ENCODE measurements around the gene TSSK6.

Gene TSSK6

DNA sequence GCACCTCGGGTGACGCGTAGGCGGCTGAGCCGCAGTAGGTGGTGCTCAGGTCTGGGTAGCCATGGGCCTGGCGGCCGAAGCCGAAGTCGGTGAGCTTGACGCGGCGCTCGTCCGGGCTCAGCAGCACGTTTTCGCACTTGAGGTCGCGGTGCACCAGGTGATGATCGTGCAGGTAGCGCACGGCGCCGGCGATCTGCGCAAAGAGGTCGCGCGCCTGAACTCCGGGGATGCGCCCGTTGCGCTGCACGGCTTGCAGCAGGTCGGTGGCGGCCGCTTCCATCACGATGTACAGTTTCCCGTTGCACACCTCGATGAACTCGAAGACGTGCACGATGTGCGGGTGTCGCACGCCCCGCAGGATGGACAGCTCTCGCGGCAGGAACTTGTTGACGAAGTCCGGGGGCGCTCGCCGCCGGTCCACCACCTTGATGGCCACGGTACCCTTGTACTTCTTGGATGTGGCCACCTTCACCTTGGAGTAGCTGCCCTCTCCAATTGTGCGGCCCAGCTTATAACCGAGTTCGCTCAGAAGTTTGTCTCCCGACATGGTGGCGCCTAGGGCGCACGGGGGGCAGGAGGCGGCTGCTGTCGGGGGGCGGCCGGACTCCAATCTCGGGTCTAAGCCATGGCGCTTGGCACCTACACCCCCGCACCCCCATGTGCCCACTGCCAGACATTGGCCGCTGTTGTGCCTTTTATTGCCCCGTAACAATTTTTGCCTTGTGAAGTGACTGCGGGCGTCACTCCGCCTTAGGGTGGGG, at the start of gene TSSK6:
Gene TSSK6, minus strand, starts transcription at position 668 of the 761 bp plus-strand sequence. Its CDS starts 121 bp downstream, at position 547.
- no peak for DNase-seq

GRCh38 chr19:19563348-19563848, 48.0 kb upstream of the TSSK6 start:
- no peak for DNase-seq

- no peak for DNase-seq
These were observed 47.5 kb upstream of the TSSK6 start for GRCh38 chr19:19562665-19563347.

GRCh38 chr19:19561946-19562664, 46.8 kb upstream of the TSSK6 start:
- DNase-seq, result no peak

DNA sequence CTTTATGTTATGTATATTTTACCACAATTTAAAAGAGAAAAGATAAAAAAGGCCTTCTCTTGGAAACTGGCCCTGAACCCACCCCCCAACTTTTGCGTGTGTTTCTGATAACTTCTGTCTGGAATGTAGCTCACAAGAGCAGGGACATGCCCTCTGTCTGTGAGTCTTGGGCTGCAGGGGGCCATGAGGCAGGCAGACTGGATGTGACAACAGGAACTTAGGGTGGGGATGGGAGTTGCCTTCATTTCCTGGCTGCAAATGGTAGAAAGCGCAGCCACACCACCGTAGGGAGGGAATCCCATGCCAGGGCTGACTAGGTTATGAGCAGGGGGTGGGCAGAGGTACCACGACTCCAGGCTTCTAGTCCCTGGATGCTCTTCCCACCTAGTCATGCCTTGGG, 44.6 kb upstream of the TSSK6 start:
- no peak for DNase-seq

- DNase-seq, result no peak
These were observed 43.3 kb upstream of the TSSK6 start for GRCh38 chr19:19558636-19559035.

GRCh38 chr19:19558055-19558454, 42.7 kb upstream of the TSSK6 start:
- DNase-seq, result no peak

GRCh38 chr19:19554074-19555023, 39.0 kb upstream of the TSSK6 start:
- DNase-seq, result peak; percentile 79

GRCh38 chr19:19553670-19554069, 38.3 kb upstream of the TSSK6 start:
- no peak for DNase-seq

DNA sequence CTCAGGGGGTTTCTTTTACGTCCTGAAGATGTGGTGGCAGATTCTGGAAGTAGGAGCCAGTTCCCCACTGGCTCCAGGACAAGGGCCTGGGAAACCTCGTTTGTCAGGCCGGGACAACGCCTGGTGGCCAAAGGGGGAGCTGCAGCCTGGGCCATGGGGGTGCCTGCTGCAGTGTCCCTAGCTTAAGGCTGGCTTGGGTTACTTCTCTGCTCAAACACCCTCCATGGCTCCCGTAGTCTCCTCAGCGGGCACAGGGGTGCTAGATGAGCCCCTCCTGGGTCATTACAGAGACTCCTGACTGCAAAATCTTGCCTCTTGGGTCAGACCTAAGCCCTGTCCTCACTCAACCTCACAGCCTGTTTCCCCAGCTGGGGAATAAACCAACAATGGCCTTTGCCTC, 37.5 kb upstream of the TSSK6 start:
- DNase-seq, result peak; percentile 94

GRCh38 chr19:19551853-19552192, 36.5 kb upstream of the TSSK6 start:
- DNase-seq, result no peak

DNA sequence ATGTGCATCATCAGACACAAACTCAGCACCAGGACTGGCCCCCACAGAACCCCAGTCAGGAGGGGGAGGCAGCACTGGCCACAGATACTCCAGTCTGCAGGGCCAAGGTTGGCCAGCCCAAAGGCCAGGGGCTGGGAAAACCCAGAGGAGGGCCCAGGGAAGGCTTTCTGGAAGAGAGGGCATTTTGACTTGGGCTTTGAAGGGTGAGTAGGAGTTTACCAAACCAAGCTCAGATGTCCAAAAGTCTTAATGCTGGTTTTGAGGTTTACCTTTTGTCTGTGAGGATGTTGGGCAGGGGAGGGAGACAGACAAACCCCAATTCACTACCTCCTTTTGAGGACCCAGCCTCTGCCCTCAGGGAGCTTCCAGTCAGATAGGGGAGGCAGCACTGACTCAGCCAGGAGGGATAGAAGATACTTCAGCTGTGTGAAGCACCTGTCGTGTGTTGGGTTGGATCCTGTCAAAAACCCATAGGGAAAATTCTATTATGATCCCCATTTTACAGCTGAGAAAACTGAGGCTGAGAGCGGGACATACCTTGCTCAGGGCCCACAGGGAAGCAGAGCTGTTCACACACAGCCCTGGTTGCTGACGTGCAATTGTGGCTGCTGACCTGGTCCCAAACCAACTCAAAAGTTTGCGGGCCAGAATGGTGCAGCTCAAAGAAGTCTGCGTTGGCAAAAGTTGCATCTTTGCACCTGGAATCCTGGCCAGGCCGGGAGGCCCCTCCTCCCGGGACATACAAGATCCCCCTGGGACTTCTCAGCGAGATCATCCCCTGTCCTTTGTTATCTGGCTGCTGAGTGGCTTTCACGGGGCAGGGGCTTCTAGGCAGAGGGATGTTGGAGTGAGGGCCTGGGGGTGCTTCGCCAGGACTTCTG, 35.9 kb upstream of the TSSK6 start:
- no peak for DNase-seq

GRCh38 chr19:19550485-19550929, 35.2 kb upstream of the TSSK6 start:
- no peak for DNase-seq

DNA sequence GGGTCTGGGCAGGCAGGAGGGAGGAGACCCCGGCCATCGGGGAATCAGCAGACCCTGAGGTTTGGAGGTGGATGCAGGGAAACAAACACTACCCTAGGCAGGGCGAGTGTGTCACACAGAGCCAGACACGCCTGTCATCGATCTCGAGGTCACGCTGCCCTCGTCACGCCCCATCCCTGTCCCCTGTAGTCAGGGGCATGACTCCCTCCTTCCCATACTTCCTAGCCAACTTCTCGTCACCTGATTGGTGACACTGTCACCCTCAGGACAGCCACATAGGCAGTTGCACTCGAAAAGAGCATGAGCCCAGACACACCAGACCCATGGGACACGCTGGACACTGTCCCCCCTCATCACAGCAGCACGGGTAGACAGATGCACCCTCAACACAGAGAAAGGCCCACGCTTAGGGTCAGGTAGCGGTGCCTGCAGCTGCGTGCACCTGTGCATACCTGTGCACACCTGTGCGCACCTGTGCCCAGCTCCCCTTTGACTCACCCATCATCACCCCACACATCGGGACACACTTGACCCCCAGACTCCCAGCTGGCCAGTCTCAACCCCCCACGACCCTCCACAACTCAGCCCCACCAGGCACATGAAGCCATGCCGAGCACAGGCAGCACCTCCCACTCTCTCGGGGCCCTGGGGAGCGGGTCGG, 34.6 kb upstream of the TSSK6 start:
- DNase-seq, result no peak

DNA sequence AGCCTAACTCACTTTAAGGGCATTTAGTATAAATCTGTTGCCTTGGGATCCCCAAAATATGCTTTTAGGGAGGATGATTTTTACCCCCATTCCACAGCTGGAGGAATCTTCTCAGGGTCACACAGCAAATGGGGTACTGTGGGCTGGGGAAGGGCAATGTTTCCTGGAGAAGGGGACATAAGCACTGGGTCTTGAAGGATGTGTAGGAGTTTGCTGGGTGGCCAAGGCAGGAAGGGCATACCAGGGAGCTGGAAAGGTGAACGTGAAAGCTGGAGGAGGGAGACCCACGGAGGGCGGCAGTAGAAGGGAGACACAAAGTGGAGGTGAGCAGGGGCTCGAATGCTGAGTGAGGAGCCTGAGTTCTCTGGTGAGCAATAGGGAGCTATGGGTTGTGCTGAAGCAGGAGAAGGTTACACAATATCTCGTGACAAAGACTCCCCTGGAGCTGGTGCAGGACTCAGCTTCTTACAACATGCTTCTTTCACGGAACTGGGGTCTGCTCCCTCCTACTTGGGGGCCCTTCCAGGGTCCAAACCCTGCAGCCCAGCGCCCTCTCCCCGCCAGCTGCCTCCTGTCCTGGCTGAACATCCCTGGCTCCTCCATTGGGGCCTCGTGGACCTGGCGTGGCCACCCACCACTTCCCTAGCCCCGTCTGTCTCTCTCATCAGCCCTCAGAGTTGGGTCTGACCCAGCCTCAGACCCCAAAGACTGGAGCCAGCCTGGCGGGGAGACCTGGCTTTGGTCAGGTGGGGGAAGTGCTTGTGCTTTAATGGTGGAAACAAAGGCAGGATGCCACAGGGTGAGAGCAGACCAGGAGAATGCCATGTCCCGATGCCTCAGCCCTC, 33.8 kb upstream of the TSSK6 start:
- DNase-seq, result no peak

- DNase-seq, result no peak
These were observed 32.5 kb upstream of the TSSK6 start for GRCh38 chr19:19547674-19548336.

DNA sequence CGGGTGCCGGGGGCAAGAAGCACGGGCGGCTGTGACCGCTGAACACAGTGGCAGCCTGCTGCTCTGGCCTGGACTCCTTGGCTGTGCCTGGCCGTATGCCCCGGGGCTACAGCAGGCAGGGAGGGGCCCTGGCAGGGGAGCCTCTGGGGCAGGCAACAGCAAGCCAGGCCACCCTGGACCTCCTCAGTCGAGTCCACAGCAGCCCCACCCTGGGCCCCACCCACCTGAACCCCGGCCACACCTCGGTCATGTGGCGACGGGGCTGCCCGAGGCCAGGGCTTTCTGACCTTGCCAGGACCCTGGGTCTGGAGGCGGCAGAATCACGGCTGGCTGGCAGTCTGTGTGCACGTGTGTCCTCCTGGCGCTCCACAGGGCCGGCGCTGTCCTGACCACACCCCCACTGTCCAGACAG, 31.4 kb upstream of the TSSK6 start:
- no peak for DNase-seq

- no peak for DNase-seq
These were observed 30.4 kb upstream of the TSSK6 start for GRCh38 chr19:19545707-19546106.

- no peak for DNase-seq
These were observed 29.7 kb upstream of the TSSK6 start for GRCh38 chr19:19544954-19545591.

Data from 8988T (cell line).